Chondrocyte (in vitro differentiated cells): ENCODE measurements around the gene PYGL. TPM values are rescaled to one million over a fixed set of nuclear protein-coding genes. Genes with fewer than 3 reads are reported as not detected.

Experiments
- DNase-seq: peaks from one replicate; pipeline ENCODE4 v3.0.0; 2021; ENCODE audit warnings: mixed read lengths, low spot score
- H3K27ac Mint-ChIP-seq: one replicate; pipeline ENCODE4 v1.8.0; 2021; ENCODE audit warnings: mild to moderate bottlenecking, moderate library complexity, mixed read lengths; ENCODE audit not compliant: unreplicated experiment
- H3K27me3 Mint-ChIP-seq: 2 replicates; pipeline ENCODE4 v1.8.0; 2021; ENCODE audit warnings: low read depth, mixed read lengths
- H3K36me3 Mint-ChIP-seq: 2 replicates; pipeline ENCODE4 v1.8.0; 2021; ENCODE audit warnings: low read depth, mixed read lengths
- H3K4me1 Mint-ChIP-seq: 2 replicates; pipeline ENCODE4 v1.8.0; 2021; ENCODE audit warnings: low read depth, mild to moderate bottlenecking, mixed read lengths
- H3K4me3 Mint-ChIP-seq: one replicate; pipeline ENCODE4 v1.8.0; 2021; ENCODE audit warnings: mild to moderate bottlenecking, moderate library complexity, mixed read lengths; ENCODE audit not compliant: unreplicated experiment
- H3K9me3 Mint-ChIP-seq: 2 replicates; pipeline ENCODE4 v1.8.0; 2021; ENCODE audit warnings: low read depth, mixed read lengths
- CTCF ChIP-seq: fragments of 200-600 bp; sonication (generic); IDR thresholded peaks from 2 replicates; pipeline ENCODE4 v1.5.0; 2021; ENCODE audit warnings: antibody characterized with exemption, mild to moderate bottlenecking, moderate library complexity
- total RNA-seq: library from RNA; stranded (reverse); gene quantifications from 3 replicates; pipeline ENCODE4 v1.2.1, GENCODE V29; 2021

PYGL gene
- total RNA-seq, 1 donor from 2014 or later: 120 TPM

GRCh38 chr14:50917449-50917848 is 26.8 kb downstream of the PYGL start:
- no peaks in the 10 kb centered on the region for H3K9me3 Mint-ChIP-seq
- no peak for DNase-seq
- no peak for TF ChIP-seq CTCF
- no peak overlapping the region for H3K27ac Mint-ChIP-seq
- H3K36me3 Mint-ChIP-seq: peaks cover 44% of the 10 kb centered on the region
- H3K4me3 Mint-ChIP-seq: no peak overlapping the region
- no peaks in the 10 kb centered on the region for H3K27me3 Mint-ChIP-seq
- peaks cover 20% of the 10 kb centered on the region for H3K4me1 Mint-ChIP-seq

GRCh38 chr14:50910495-50911420 is 33.5 kb downstream of the PYGL start:
- Mint-ChIP-seq H3K27ac (no peak overlapping the region), H3K4me1 (no peaks in the 10 kb centered on the region), H3K4me3 (no peak overlapping the region), H3K27me3 (no peaks in the 10 kb centered on the region), H3K36me3 (peaks cover 64% of the 10 kb centered on the region), H3K9me3 (no peaks in the 10 kb centered on the region)
- TF ChIP-seq CTCF: no peak
- DNase-seq: no peak

GRCh38 chr14:50906326-50907065 is 37.8 kb downstream of the PYGL start:
- no peak for DNase-seq
- Mint-ChIP-seq H3K27me3 (no peaks in the 10 kb centered on the region), H3K9me3 (no peaks in the 10 kb centered on the region), H3K4me3 (no peak overlapping the region), H3K4me1 (no peaks in the 10 kb centered on the region), H3K27ac (no peak overlapping the region), H3K36me3 (peaks cover 64% of the 10 kb centered on the region)
- no peak for TF ChIP-seq CTCF

GRCh38 chr14:50904719-50905118 is 39.6 kb downstream of the PYGL start:
- no peak overlapping the region for H3K4me3 Mint-ChIP-seq
- H3K9me3 Mint-ChIP-seq: no peaks in the 10 kb centered on the region
- H3K27me3 Mint-ChIP-seq: no peaks in the 10 kb centered on the region
- TF ChIP-seq CTCF: no peak
- peaks cover 57% of the 10 kb centered on the region for H3K36me3 Mint-ChIP-seq
- no peak overlapping the region for H3K27ac Mint-ChIP-seq
- no peaks in the 10 kb centered on the region for H3K4me1 Mint-ChIP-seq
- no peak for DNase-seq

- H3K27me3 Mint-ChIP-seq: no peaks in the 10 kb centered on the region
- DNase-seq: no peak
- H3K9me3 Mint-ChIP-seq: no peaks in the 10 kb centered on the region
- peaks cover 33% of the 10 kb centered on the region for H3K36me3 Mint-ChIP-seq
- TF ChIP-seq CTCF: no peak
- H3K27ac Mint-ChIP-seq: no peak overlapping the region
- no peak overlapping the region for H3K4me3 Mint-ChIP-seq
- no peaks in the 10 kb centered on the region for H3K4me1 Mint-ChIP-seq
Measured at GRCh38 chr14:50901361-50901760, 42.9 kb downstream of the PYGL start.
